Measurements from ENCODE around the gene STK26. TPM values are rescaled to one million over a fixed set of nuclear protein-coding genes. Genes with fewer than 3 reads are reported as not detected.

Gene STK26
- total and polyA plus RNA-seq, 2 donors (not counting 1 experiment from before 2014, with no cell fraction given) = 12.4 to 32.1 TPM

GRCh38 chrX:132077912-132078311 is 54.8 kb downstream of the STK26 start:
- Histone ChIP-seq H3K4me3 (ENCODE audit: control extremely low read depth in 1 of 5, extremely low read depth in 1 of 5, insufficient read depth in 1 of 5, low read depth in 2 of 5, low read length in 4 of 5) (no peak overlapping the region), H3K4me2 (replicated peaks; ENCODE audit: low read depth, low read length, poor library complexity, severe bottlenecking) (no peak overlapping the region), H3K27me3 (replicated peaks in 1 of 4; ENCODE audit: control extremely low read depth in 1 of 4, control insufficient read depth in 3 of 4, insufficient read depth in 4 of 4, low read length in 3 of 4) (no peaks in the 10 kb centered on the region), H2AFZ (ENCODE audit: insufficient read depth, low read depth, low read length, poor library complexity, severe bottlenecking) (no peak overlapping the region), H3K4me1 (ENCODE audit: control insufficient read depth in 2 of 2, insufficient read depth in 2 of 2, low read length in 2 of 2) (no peaks in the 10 kb centered on the region), H4K20me1 (ENCODE audit: control insufficient read depth, insufficient read depth, low read length, poor library complexity, severe bottlenecking) (no peaks in the 10 kb centered on the region), H3K79me2 (ENCODE audit: control insufficient read depth, insufficient read depth, low read length) (no peaks in the 10 kb centered on the region), H3K9ac (ENCODE audit: low read length) (no peak overlapping the region), H3K36me3 (replicated peaks in 1 of 2; ENCODE audit: control extremely low read depth in 1 of 2, control insufficient read depth in 1 of 2, extremely low read depth in 1 of 2, insufficient read depth in 2 of 2, low read length in 1 of 2) (peaks cover 0 to 10% of the 10 kb centered on the region in 2 experiments), H3K27ac (ENCODE audit: low read length in 2 of 2) (no peak overlapping the region), H3K9me3 (ENCODE audit: control extremely low read depth in 1 of 3, control insufficient read depth in 2 of 3, insufficient read depth in 1 of 3, low read length in 2 of 3) (no peaks in the 10 kb centered on the region)
- Mint-ChIP-seq H3K4me3 (no peak overlapping the region), H3K27me3 (no peaks in the 10 kb centered on the region), H3K4me1 (no peaks in the 10 kb centered on the region), H3K27ac (no peak overlapping the region), H3K9me3 (ENCODE audit: insufficient read depth) (no peaks in the 10 kb centered on the region)
- ATAC-seq (ENCODE audit: low read depth) (no peak), DNase-seq (no peak)
- CTCF ChIA-PET = no interaction called here
- WGBS (ENCODE audit: insufficient coverage) = 100% methylated on average over 1 of the region's 3 CpGs
- POLR2A ChIA-PET = no interaction called here
- TF ChIP-seq EZH2 (IDR thresholded peaks at IDR 0.05; ENCODE audit: borderline replicate concordance, insufficient read depth, low read depth, low read length, poor library complexity, severe bottlenecking) (no peak), CTCF (IDR thresholded peaks at IDR 0.05) (no peak)
- intact Hi-C loops (cut with micrococcal nuclease) = no loop called here

DNA sequence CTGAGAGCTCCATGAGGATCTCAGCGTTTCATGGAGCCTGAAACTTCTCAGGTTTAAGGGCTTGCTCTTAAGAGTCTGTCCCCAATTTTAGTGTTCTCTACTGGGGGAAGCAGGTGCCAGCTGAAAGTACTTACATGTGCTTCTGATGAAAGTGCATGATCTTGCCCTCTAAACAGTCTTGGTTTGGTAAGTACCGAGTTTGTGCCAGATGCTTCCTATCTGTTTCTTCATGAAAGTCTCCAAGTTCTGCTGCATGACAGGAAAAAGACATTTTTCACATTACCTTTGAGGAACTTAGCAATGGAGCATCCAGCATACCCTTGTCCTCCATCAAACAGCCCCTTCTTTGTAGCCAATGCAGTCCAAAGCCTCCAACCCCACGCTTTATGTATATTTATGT is 62.7 kb downstream of the STK26 start:
- 0% methylated on average over 1 of the region's 3 CpGs for WGBS (ENCODE audit: insufficient coverage)

More for the DNA sequence above, 62.7 kb downstream of the STK26 start:
- intact Hi-C loops (cut with micrococcal nuclease) = no loop called here
- H2AFZ ChIP-seq (ENCODE audit: insufficient read depth, low read depth, low read length, poor library complexity, severe bottlenecking) = no peak overlapping the region
- ATAC-seq (ENCODE audit: low read depth) (no peak), DNase-seq (no peak)
- TF ChIP-seq EZH2 (IDR thresholded peaks at IDR 0.05; ENCODE audit: borderline replicate concordance, insufficient read depth, low read depth, low read length, poor library complexity, severe bottlenecking) (no peak), CTCF (IDR thresholded peaks at IDR 0.05) (no peak)
- no peaks in the 10 kb centered on the region for H3K9me3 Mint-ChIP-seq (ENCODE audit: insufficient read depth)
- no peaks in the 10 kb centered on the region for H3K79me2 ChIP-seq (ENCODE audit: control insufficient read depth, insufficient read depth, low read length)
- H3K4me1 Mint-ChIP-seq = no peaks in the 10 kb centered on the region
- peaks cover 0 to 5% (median 0%) of the 10 kb centered on the region in 4 experiments for H3K27me3 ChIP-seq (replicated peaks in 1 of 4; ENCODE audit: control extremely low read depth in 1 of 4, control insufficient read depth in 3 of 4, insufficient read depth in 4 of 4, low read length in 3 of 4)
- no peak overlapping the region for H3K4me3 ChIP-seq (ENCODE audit: control extremely low read depth in 1 of 5, extremely low read depth in 1 of 5, insufficient read depth in 1 of 5, low read depth in 2 of 5, low read length in 4 of 5)
- H4K20me1 ChIP-seq (ENCODE audit: control insufficient read depth, insufficient read depth, low read length, poor library complexity, severe bottlenecking) = no peaks in the 10 kb centered on the region
- no peak overlapping the region for H3K4me2 ChIP-seq (replicated peaks; ENCODE audit: low read depth, low read length, poor library complexity, severe bottlenecking)
- ChIA-PET POLR2A (no interaction called here), CTCF (no interaction called here)
- H3K9me3 ChIP-seq (ENCODE audit: control extremely low read depth in 1 of 3, control insufficient read depth in 2 of 3, insufficient read depth in 1 of 3, low read length in 2 of 3) = no peaks in the 10 kb centered on the region
- no peak overlapping the region for H3K9ac ChIP-seq (ENCODE audit: low read length)
- H3K27me3 Mint-ChIP-seq = peaks cover 13% of the 10 kb centered on the region
- no peaks in the 10 kb centered on the region for H3K36me3 ChIP-seq (replicated peaks in 1 of 2; ENCODE audit: control extremely low read depth in 1 of 2, control insufficient read depth in 1 of 2, extremely low read depth in 1 of 2, insufficient read depth in 2 of 2, low read length in 1 of 2)
- H3K27ac Mint-ChIP-seq = no peak overlapping the region
- no peaks in the 10 kb centered on the region for H3K4me1 ChIP-seq (ENCODE audit: control insufficient read depth in 2 of 2, insufficient read depth in 2 of 2, low read length in 2 of 2)
- no peak overlapping the region for H3K4me3 Mint-ChIP-seq
- no peak overlapping the region for H3K27ac ChIP-seq (ENCODE audit: low read length in 2 of 2)
